CD4-positive, alpha-beta memory T cell (primary cell): ENCODE results near the gene VSTM2B. TPM values are rescaled to one million over a fixed set of nuclear protein-coding genes. Genes with fewer than 3 reads are reported as not detected.
A peak's percentile ranks its signal among the peaks of the same experiment; 100 is the strongest.

ENCODE experiments used
- CTCF ChIA-PET: fragments of 350-600 bp; sonication (Branson Sonifier 250); formaldehyde crosslinking; loops from one replicate; lab custom pipeline; 2021; ENCODE audit warnings: inconsistent platforms; ENCODE audit not compliant: partially characterized antibody; lab: Charles Lee
- POLR2A ChIA-PET: fragments of 350-600 bp; sonication (Branson Sonifier 250); formaldehyde crosslinking; loops from one replicate; lab custom pipeline; 2021; ENCODE audit not compliant: partially characterized antibody; lab: Charles Lee
- DNase-seq, 5 donors: peaks; one replicate each; pipeline versions ENCODE4 v3.0.0 to v3.0.0-alpha.2; 2020 to 2022; ENCODE audit warnings: mixed read lengths in 1 of 5
- H3K27ac ChIP-seq: one replicate; pipeline ENCODE4 v1.7.0; 2013; ENCODE audit warnings: low read depth, low read length
- H3K27me3 ChIP-seq: 2 replicates; pipeline ENCODE4 v1.7.0; 2013; ENCODE audit warnings: mild to moderate bottlenecking, low read length, moderate library complexity; ENCODE audit not compliant: insufficient read depth
- H3K36me3 ChIP-seq: 2 replicates; pipeline ENCODE4 v1.7.0; 2013; ENCODE audit warnings: mild to moderate bottlenecking, low read length, moderate library complexity; ENCODE audit not compliant: insufficient read depth
- H3K4me1 ChIP-seq: 2 replicates; pipeline ENCODE4 v1.7.0; 2013; ENCODE audit warnings: mild to moderate bottlenecking, low read length, moderate library complexity; ENCODE audit not compliant: insufficient read depth
- H3K4me3 ChIP-seq, 2 donors: one replicate each; pipeline ENCODE4 v1.7.0; 2013; ENCODE audit warnings: low read length in 2 of 2, mild to moderate bottlenecking in 1 of 2
- H3K9me3 ChIP-seq, 2 donors: one replicate each; pipeline ENCODE4 v1.7.0; 2013; ENCODE audit warnings: low read length in 2 of 2, control low read depth in 1 of 2; ENCODE audit not compliant: control insufficient read depth in 1 of 2
- H3K27ac Mint-ChIP-seq, 7 donors: one replicate each; pipeline ENCODE4 v1.8.0; 2020 to 2021; ENCODE audit warnings: mixed read lengths in 7 of 7, mild to moderate bottlenecking in 6 of 7, inconsistent platforms in 3 of 7, moderate library complexity in 3 of 7
- H3K27me3 Mint-ChIP-seq, 2 donors: one replicate each; pipeline ENCODE4 v1.8.0; 2020 to 2021; ENCODE audit warnings: mixed read lengths in 2 of 2
- H3K36me3 Mint-ChIP-seq, 2 donors: one replicate each; pipeline ENCODE4 v1.8.0; 2020 to 2021; ENCODE audit warnings: mixed read lengths in 2 of 2, inconsistent platforms in 1 of 2, mild to moderate bottlenecking in 1 of 2
- H3K4me1 Mint-ChIP-seq, 4 donors: one replicate each; pipeline ENCODE4 v1.8.0; 2020 to 2021; ENCODE audit warnings: mixed read lengths in 4 of 4, mild to moderate bottlenecking in 1 of 4
- H3K4me3 Mint-ChIP-seq, 8 donors: one replicate each; pipeline ENCODE4 v1.8.0; 2020 to 2021; ENCODE audit warnings: mixed read lengths in 8 of 8, mild to moderate bottlenecking in 7 of 8, moderate library complexity in 6 of 8, inconsistent platforms in 3 of 8
- H3K9me3 Mint-ChIP-seq, 8 donors: one replicate each; pipeline ENCODE4 v1.8.0; 2020 to 2021; ENCODE audit warnings: mixed read lengths in 8 of 8, mild to moderate bottlenecking in 5 of 8, inconsistent platforms in 3 of 8, moderate library complexity in 1 of 8
- intact Hi-C: fragments of 100-400 bp; cut with micrococcal nuclease; formaldehyde crosslinking; loops from one replicate; pipeline ENCODE4 v1.15.1; 2023
- polyA plus RNA-seq, 2 donors: library from polyadenylated mRNA; unstranded; fragments of 300-500 nt; fragmentation: Illumina TruSeq; gene quantifications; one replicate each; pipeline ENCODE4 v1.2.3, GENCODE V29; 2021
- total RNA-seq, 2 experiments: library from RNA; stranded (reverse); gene quantifications; one replicate each; pipeline ENCODE4 v1.2.3, GENCODE V29; 2021

The VSTM2B gene
- total and polyA plus RNA-seq, 4 experiments from 2014 or later: not detected

- ChIA-PET CTCF (no interaction called here), POLR2A (no interaction called here)
- DNase-seq: no peak
- Mint-ChIP-seq H3K36me3 (no peaks in the 10 kb centered on the region), H3K4me1 (peaks cover 4 to 22% (median 15%) of the 10 kb centered on the region in 4 donors), H3K9me3 (peaks cover 0 to 6% (median 0%) of the 10 kb centered on the region in 8 donors), H3K4me3 (peak overlapping the region in 1 of 8 donors; percentile 39), H3K27me3 (peaks cover 29 to 37% of the 10 kb centered on the region in 2 donors), H3K27ac (no peak overlapping the region)
- Histone ChIP-seq H3K9me3 (no peaks in the 10 kb centered on the region), H3K36me3 (no peaks in the 10 kb centered on the region), H3K27ac (no peak overlapping the region), H3K4me1 (peaks cover 25% of the 10 kb centered on the region), H3K27me3 (peaks cover 4% of the 10 kb centered on the region), H3K4me3 (no peak overlapping the region)
- intact Hi-C loops: no loop called here
Observed at GRCh38 chr19:29531458-29532025, 5.7 kb downstream of the VSTM2B start.

- peaks cover 20% of the 10 kb centered on the region for H3K4me1 ChIP-seq
- peaks cover 0 to 6% (median 0%) of the 10 kb centered on the region in 8 donors for H3K9me3 Mint-ChIP-seq
- no peak overlapping the region for H3K27ac ChIP-seq
- H3K4me3 ChIP-seq: no peak overlapping the region
- peaks cover 4% of the 10 kb centered on the region for H3K27me3 ChIP-seq
- intact Hi-C loops: no loop called here
- H3K36me3 Mint-ChIP-seq: no peaks in the 10 kb centered on the region
- no peaks in the 10 kb centered on the region for H3K36me3 ChIP-seq
- no peak overlapping the region for H3K27ac Mint-ChIP-seq
- no peak for DNase-seq
- ChIA-PET CTCF (no interaction called here), POLR2A (no interaction called here)
- H3K9me3 ChIP-seq: no peaks in the 10 kb centered on the region
- peaks cover 29 to 37% of the 10 kb centered on the region in 2 donors for H3K27me3 Mint-ChIP-seq
- H3K4me1 Mint-ChIP-seq: peaks cover 4 to 22% (median 15%) of the 10 kb centered on the region in 4 donors
- H3K4me3 Mint-ChIP-seq: no peak overlapping the region
Observed at GRCh38 chr19:29532097-29532496, 6.3 kb downstream of the VSTM2B start.

GRCh38 chr19:29532956-29533355, 7.2 kb downstream of the VSTM2B start:
- peaks cover 4% of the 10 kb centered on the region for H3K27me3 ChIP-seq

GRCh38 chr19:29533578-29534544, 8.1 kb downstream of the VSTM2B start:
- H3K4me1 Mint-ChIP-seq: peaks cover 2 to 9% (median 7%) of the 10 kb centered on the region in 4 donors
- Histone ChIP-seq H3K27me3 (peaks cover 4% of the 10 kb centered on the region), H3K4me3 (no peak overlapping the region), H3K9me3 (no peaks in the 10 kb centered on the region), H3K27ac (no peak overlapping the region), H3K4me1 (peaks cover 3% of the 10 kb centered on the region), H3K36me3 (no peaks in the 10 kb centered on the region)
- peaks cover 23 to 32% of the 10 kb centered on the region in 2 donors for H3K27me3 Mint-ChIP-seq
- POLR2A ChIA-PET: no interaction called here
- H3K4me3 Mint-ChIP-seq: no peak overlapping the region
- H3K36me3 Mint-ChIP-seq: no peaks in the 10 kb centered on the region
- DNase-seq: no peak
- intact Hi-C loops: no loop called here
- no peak overlapping the region for H3K27ac Mint-ChIP-seq
- peaks cover 0 to 7% (median 0%) of the 10 kb centered on the region in 8 donors for H3K9me3 Mint-ChIP-seq
- CTCF ChIA-PET: no interaction called here

More at GRCh38 chr19:29532956-29533355, 7.2 kb downstream of the VSTM2B start:
- intact Hi-C loops: no loop called here
- Mint-ChIP-seq H3K27me3 (peaks cover 23 to 33% of the 10 kb centered on the region in 2 donors), H3K4me1 (peaks cover 2 to 15% (median 10%) of the 10 kb centered on the region in 4 donors), H3K36me3 (no peaks in the 10 kb centered on the region), H3K9me3 (peaks cover 0 to 6% (median 0%) of the 10 kb centered on the region in 8 donors), H3K4me3 (no peak overlapping the region), H3K27ac (no peak overlapping the region)
- POLR2A ChIA-PET: no interaction called here
- no peaks in the 10 kb centered on the region for H3K36me3 ChIP-seq
- DNase-seq: no peak
- CTCF ChIA-PET: no interaction called here
- no peak overlapping the region for H3K4me3 ChIP-seq
- no peaks in the 10 kb centered on the region for H3K9me3 ChIP-seq
- peaks cover 12% of the 10 kb centered on the region for H3K4me1 ChIP-seq
- H3K27ac ChIP-seq: no peak overlapping the region

GRCh38 chr19:29535214-29535831, 9.5 kb downstream of the VSTM2B start:
- no peaks in the 10 kb centered on the region for H3K36me3 Mint-ChIP-seq
- H3K27me3 Mint-ChIP-seq: peaks cover 19 to 31% of the 10 kb centered on the region in 2 donors
- H3K4me3 Mint-ChIP-seq: no peak overlapping the region
- Histone ChIP-seq H3K36me3 (no peaks in the 10 kb centered on the region), H3K27ac (no peak overlapping the region), H3K27me3 (peaks cover 4% of the 10 kb centered on the region), H3K4me3 (no peak overlapping the region), H3K4me1 (no peaks in the 10 kb centered on the region), H3K9me3 (no peaks in the 10 kb centered on the region)
- H3K9me3 Mint-ChIP-seq: peaks cover 0 to 7% (median 0%) of the 10 kb centered on the region in 8 donors
- H3K4me1 Mint-ChIP-seq: no peaks in the 10 kb centered on the region
- no peak overlapping the region for H3K27ac Mint-ChIP-seq
- no peak for DNase-seq
- intact Hi-C loops: no loop called here
- ChIA-PET CTCF (no interaction called here), POLR2A (no interaction called here)

- POLR2A ChIA-PET: no interaction called here
Observed at GRCh38 chr19:29535984-29536508, 10.3 kb downstream of the VSTM2B start.

GRCh38 chr19:29537181-29537580, 11.4 kb downstream of the VSTM2B start:
- DNase-seq: no peak
- Mint-ChIP-seq H3K27ac (no peak overlapping the region), H3K27me3 (peaks cover 11 to 19% of the 10 kb centered on the region in 2 donors), H3K4me3 (no peak overlapping the region), H3K4me1 (no peaks in the 10 kb centered on the region), H3K9me3 (peaks cover 0 to 7% (median 0%) of the 10 kb centered on the region in 8 donors), H3K36me3 (no peaks in the 10 kb centered on the region)
- Histone ChIP-seq H3K4me1 (no peaks in the 10 kb centered on the region), H3K27me3 (no peaks in the 10 kb centered on the region), H3K36me3 (no peaks in the 10 kb centered on the region), H3K9me3 (no peaks in the 10 kb centered on the region), H3K27ac (no peak overlapping the region), H3K4me3 (no peak overlapping the region)
- ChIA-PET POLR2A (no interaction called here), CTCF (no interaction called here)
- intact Hi-C loops: no loop called here

More at GRCh38 chr19:29535984-29536508, 10.3 kb downstream of the VSTM2B start:
- H3K27ac ChIP-seq: no peak overlapping the region
- CTCF ChIA-PET: no interaction called here
- no peaks in the 10 kb centered on the region for H3K4me1 Mint-ChIP-seq
- no peak overlapping the region for H3K4me3 Mint-ChIP-seq
- no peak for DNase-seq
- no peaks in the 10 kb centered on the region for H3K36me3 Mint-ChIP-seq
- peaks cover 0 to 7% (median 0%) of the 10 kb centered on the region in 8 donors for H3K9me3 Mint-ChIP-seq
- no peaks in the 10 kb centered on the region for H3K9me3 ChIP-seq
- H3K27me3 ChIP-seq: peaks cover 4% of the 10 kb centered on the region
- H3K4me3 ChIP-seq: no peak overlapping the region
- H3K27me3 Mint-ChIP-seq: peaks cover 17 to 26% of the 10 kb centered on the region in 2 donors
- H3K4me1 ChIP-seq: no peaks in the 10 kb centered on the region
- intact Hi-C loops: no loop called here
- H3K36me3 ChIP-seq: no peaks in the 10 kb centered on the region
- H3K27ac Mint-ChIP-seq: no peak overlapping the region
